Measurements from ENCODE around the gene EVI2A.

Gene EVI2A

GRCh38 chr17:31286587-31286986, 34.8 kb downstream of the EVI2A start:
- Histone ChIP-seq H3K27ac (no peak overlapping the region), H3K4me3 (no peak overlapping the region)

GRCh38 chr17:31283841-31284240, 37.6 kb downstream of the EVI2A start:
- Histone ChIP-seq H3K4me3 (no peak overlapping the region), H3K27ac (no peak overlapping the region)

- Histone ChIP-seq H3K4me3 (no peak overlapping the region), H3K27ac (no peak overlapping the region)
These were observed 40.4 kb downstream of the EVI2A start for GRCh38 chr17:31281061-31281460.

- Histone ChIP-seq H3K4me3 (no peak overlapping the region), H3K27ac (no peak overlapping the region)
These were observed 42.0 kb downstream of the EVI2A start for GRCh38 chr17:31279401-31279800.

GRCh38 chr17:31275116-31275515, 46.3 kb downstream of the EVI2A start:
- Histone ChIP-seq H3K4me3 (no peak overlapping the region), H3K27ac (peak overlapping the region in 5 of 21 experiments; percentile 7 to 47 (median 31))

- H3K4me3 ChIP-seq, result no peak overlapping the region
- H3K27ac ChIP-seq, result peak overlapping the region in 5 of 21 experiments; percentile 7 to 47 (median 31)
These were observed 47.2 kb downstream of the EVI2A start for GRCh38 chr17:31274252-31274651.

- Histone ChIP-seq H3K27ac (peak overlapping the region in 2 of 21 experiments; percentile 15 to 47), H3K4me3 (no peak overlapping the region)
These were observed 47.9 kb downstream of the EVI2A start for GRCh38 chr17:31273516-31273915.

- peak overlapping the region in 1 of 21 experiments; percentile 15 for H3K27ac ChIP-seq
- H3K4me3 ChIP-seq, result no peak overlapping the region
These were observed 48.6 kb downstream of the EVI2A start for GRCh38 chr17:31272803-31273202.

GRCh38 chr17:31272236-31272635, 49.2 kb downstream of the EVI2A start:
- H3K27ac ChIP-seq, result no peak overlapping the region
- no peak overlapping the region for H3K4me3 ChIP-seq

GRCh38 chr17:31269578-31269983, 51.8 kb downstream of the EVI2A start:
- peak overlapping the region in 3 of 21 experiments; percentile 1 to 58 (median 2) for H3K27ac ChIP-seq
- no peak overlapping the region for H3K4me3 ChIP-seq

- peak overlapping the region in 3 of 21 experiments; percentile 1 to 34 (median 2) for H3K27ac ChIP-seq
These were observed 52.3 kb downstream of the EVI2A start for GRCh38 chr17:31269036-31269577.

More at GRCh38 chr17:31269036-31269577, 52.3 kb downstream of the EVI2A start:
- no peak overlapping the region for H3K4me3 ChIP-seq
